Metanephros (tissue), 1 donor: ENCODE results near the gene OR1C1. TPM values are rescaled to one million over a fixed set of nuclear protein-coding genes. Genes with fewer than 3 reads are reported as not detected.

ENCODE experiments used
- total RNA-seq: library from RNA; depleted of rRNA; stranded (reverse); fragments of >200 nt; gene quantifications from one replicate; pipeline ENCODE4 v1.2.3, GENCODE V29; 2014

The OR1C1 gene, protein sequence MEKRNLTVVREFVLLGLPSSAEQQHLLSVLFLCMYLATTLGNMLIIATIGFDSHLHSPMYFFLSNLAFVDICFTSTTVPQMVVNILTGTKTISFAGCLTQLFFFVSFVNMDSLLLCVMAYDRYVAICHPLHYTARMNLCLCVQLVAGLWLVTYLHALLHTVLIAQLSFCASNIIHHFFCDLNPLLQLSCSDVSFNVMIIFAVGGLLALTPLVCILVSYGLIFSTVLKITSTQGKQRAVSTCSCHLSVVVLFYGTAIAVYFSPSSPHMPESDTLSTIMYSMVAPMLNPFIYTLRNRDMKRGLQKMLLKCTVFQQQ
- not detected for total RNA-seq

DNA sequence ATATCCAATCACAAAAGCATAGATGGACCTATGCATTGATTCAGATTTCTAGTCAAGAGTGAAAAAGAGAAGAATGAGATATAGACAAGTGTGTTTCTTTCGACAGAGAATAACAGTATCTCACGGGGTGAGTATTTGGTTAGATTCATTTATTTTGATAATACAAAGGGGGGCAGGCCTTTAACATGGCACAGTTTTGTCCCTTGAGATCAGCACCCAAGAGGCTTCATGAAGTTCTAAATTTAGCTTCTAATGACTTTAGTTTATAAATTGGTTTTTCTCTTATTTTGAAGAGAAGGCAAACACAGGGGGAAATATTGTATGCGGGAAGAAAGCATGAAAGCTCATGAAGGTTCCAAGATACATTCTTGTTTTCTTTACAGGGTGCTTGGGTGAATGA, at the start of gene OR1C1:
TSS of gene OR1C1 (minus strand) at position 101 of the 400 bp plus-strand sequence. CDS start 2,150 bp downstream, outside the sequence.

DNA sequence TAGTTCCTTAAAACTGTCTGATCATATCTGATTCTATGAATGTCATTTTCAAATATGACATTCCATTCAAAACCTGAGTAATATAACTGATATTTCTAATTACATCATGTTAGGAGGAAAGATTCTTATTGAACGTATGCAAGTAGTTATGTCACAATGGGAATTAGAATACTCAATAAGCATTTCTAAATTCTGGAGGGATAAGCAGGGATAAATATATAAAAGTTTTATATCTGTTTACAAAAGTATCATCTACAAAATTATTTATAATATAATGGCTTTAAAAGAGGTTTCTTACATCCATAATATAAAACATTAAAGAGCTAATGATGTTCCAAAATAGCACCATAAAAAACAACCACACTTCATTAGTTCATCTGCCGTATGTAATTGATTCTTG, 12.3 kb downstream of the OR1C1 start, which contains the start of gene OR14A2:
TSS of gene OR14A2 (minus strand) at position 101 of the 400 bp plus-strand sequence.

DNA sequence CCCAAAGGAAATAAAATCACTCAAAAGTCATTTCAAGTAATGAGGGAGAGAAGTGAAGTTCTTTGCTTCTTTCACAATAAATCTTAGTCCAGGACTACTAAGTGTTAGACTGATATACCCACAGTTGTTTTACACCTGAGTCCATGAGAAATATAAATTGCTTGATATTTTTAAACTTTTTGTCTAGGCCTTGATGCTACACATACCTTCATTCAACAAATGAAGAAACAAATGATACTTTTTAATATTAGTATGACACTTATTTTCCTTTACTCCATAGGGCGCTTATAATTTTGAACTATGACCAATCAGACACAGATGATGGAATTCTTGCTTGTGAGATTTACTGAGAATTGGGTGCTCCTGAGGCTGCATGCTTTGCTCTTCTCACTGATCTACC, 22.0 kb downstream of the OR1C1 start, which contains the start of gene OR14K1:
TSS of gene OR14K1 (plus strand) at position 301 of the 400 bp plus-strand sequence. CDS start at position 301, 0 bp downstream.

DNA sequence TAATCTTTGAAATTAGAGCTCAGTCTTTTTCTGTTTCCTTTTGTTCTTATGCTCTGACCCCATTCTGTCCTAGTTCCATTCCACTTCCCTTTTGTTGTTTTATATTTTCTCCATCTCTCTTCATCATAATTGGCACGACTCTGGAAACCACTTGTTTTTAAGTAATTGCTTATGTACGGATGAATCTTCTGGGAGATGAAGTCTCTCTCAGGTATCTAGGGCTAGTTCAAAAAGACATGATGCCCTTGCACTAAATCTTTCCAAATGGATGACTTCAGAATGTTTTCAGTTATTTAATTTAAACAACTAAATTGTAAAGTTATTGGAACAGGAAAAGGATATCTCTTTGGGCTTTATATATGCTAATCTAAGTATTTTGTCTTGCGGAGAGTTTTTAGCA, 43.8 kb downstream of the OR1C1 start, which contains the start of gene OR6F1:
TSS of gene OR6F1 (minus strand) at position 101 of the 400 bp plus-strand sequence. CDS start 3,891 bp downstream, outside the sequence.

Other genes with a start within 250 kb of the OR1C1 start
- gene OR2C3, start 224.1 kb downstream of the OR1C1 start, total RNA-seq, result not detected
- gene GCSAML, start 211.4 kb downstream of the OR1C1 start, total RNA-seq, result 0.41 TPM
- gene OR2G2, start 172.2 kb downstream of the OR1C1 start, total RNA-seq, result not detected
- not detected for gene OR2G3, start 155.0 kb downstream of the OR1C1 start, total RNA-seq
- gene OR13G1, start 80.8 kb downstream of the OR1C1 start, total RNA-seq, result not detected
- gene OR6F1, start 43.9 kb downstream of the OR1C1 start, total RNA-seq, result not detected
- not detected for gene OR14K1, start 21.9 kb downstream of the OR1C1 start, total RNA-seq
- not detected for gene OR14A2, start 12.4 kb downstream of the OR1C1 start, total RNA-seq
- gene OR14A16, start 63.6 kb upstream of the OR1C1 start, total RNA-seq, result not detected
- not detected for gene OR11L1, start 81.3 kb upstream of the OR1C1 start, total RNA-seq
- 9.3 TPM for gene TRIM58, start 96.6 kb upstream of the OR1C1 start, total RNA-seq
- gene OR2W3, start 135.0 kb upstream of the OR1C1 start, total RNA-seq, result 2.6 TPM
- gene OR2T8, start 159.7 kb upstream of the OR1C1 start, total RNA-seq, result not detected
- gene OR2AJ1, start 164.3 kb upstream of the OR1C1 start, total RNA-seq, result not detected
- gene OR2L8, start 188.3 kb upstream of the OR1C1 start, total RNA-seq, result not detected
- not detected for gene OR2AK2, start 204.7 kb upstream of the OR1C1 start, total RNA-seq